Erythroblast (primary cell): Measurements from ENCODE around the gene SOWAHB.

Experiments used
- GATA1 ChIP-seq: IDR thresholded peaks from 2 replicates; pipeline ENCODE4 v1.6.1; 2011; ENCODE audit warnings: low read depth, mild to moderate bottlenecking, control low read depth, low read length, moderate library complexity
- POLR2A ChIP-seq: IDR thresholded peaks from 2 replicates; pipeline ENCODE4 v1.6.1; 2011; ENCODE audit warnings: mild to moderate bottlenecking, low read length

GRCh38 chr4:76939184-76939583 is 41.2 kb upstream of the SOWAHB start:
- TF ChIP-seq POLR2A = no peak
- TF ChIP-seq GATA1 = no peak
